Measurements from ENCODE around the gene ALAS1.

GRCh38 chr3:52222319-52223221 lies 24.6 kb downstream of the ALAS1 start:
- no peak for TF ChIP-seq CTCF (conservative IDR thresholded peaks at IDR 0.05; ENCODE audit: low read length)
- no peak for TF ChIP-seq EZH2phosphoT487 (IDR thresholded peaks at IDR 0.05; ENCODE audit: borderline replicate concordance, low read depth, low read length)

All from OCI-LY7 (cell line).